GM11168 (cell line): ENCODE data around the gene FAM9A.
"Not testable (repeated sequence)": the region's sequence is repeated elsewhere in the genome, so short reads cannot be mapped to it uniquely, and the experiment has no call there.

Experiments used
- in situ Hi-C: fragments of 300-500 bp; cut with MboI; formaldehyde crosslinking; loops from one replicate; pipeline ENCODE4 v1.12.0; 2022; ENCODE audit warnings: low sequenced_read_pairs; ENCODE audit not compliant: unreplicated experiment

Gene FAM9A

GRCh38 chrX:8805974-8806373 is 4.8 kb upstream of the FAM9A start:
- in situ Hi-C loops = no loop called here

- in situ Hi-C loops = no loop called here
These were observed 3.9 kb upstream of the FAM9A start for GRCh38 chrX:8805046-8805445.

- in situ Hi-C loops = no loop called here
These were observed 2.1 kb upstream of the FAM9A start for GRCh38 chrX:8803326-8803725.

- in situ Hi-C loops = not testable (repeated sequence)
These were observed 832 bp downstream of the FAM9A start for GRCh38 chrX:8800351-8800750.

- in situ Hi-C loops = not testable (repeated sequence)
These were observed 1.9 kb downstream of the FAM9A start for GRCh38 chrX:8799281-8799680.

GRCh38 chrX:8798702-8799101 is 2.5 kb downstream of the FAM9A start:
- in situ Hi-C loops = not testable (repeated sequence)

GRCh38 chrX:8787119-8787518 is 14.1 kb downstream of the FAM9A start:
- in situ Hi-C loops = not testable (repeated sequence)

GRCh38 chrX:8784162-8784561 is 17.0 kb downstream of the FAM9A start:
- in situ Hi-C loops = no loop called here

- in situ Hi-C loops = no loop called here
These were observed 17.5 kb downstream of the FAM9A start for GRCh38 chrX:8783714-8784098.

GRCh38 chrX:8783097-8783713 is 18.0 kb downstream of the FAM9A start:
- in situ Hi-C loops = no loop called here

- in situ Hi-C loops = no loop called here
These were observed 18.6 kb downstream of the FAM9A start for GRCh38 chrX:8782595-8782994.

- in situ Hi-C loops = not testable (repeated sequence)
These were observed 19.3 kb downstream of the FAM9A start for GRCh38 chrX:8781921-8782320.

- in situ Hi-C loops = no loop called here
These were observed 28.1 kb downstream of the FAM9A start for GRCh38 chrX:8773117-8773516.

- in situ Hi-C loops = no loop called here
These were observed 41.2 kb downstream of the FAM9A start for GRCh38 chrX:8760021-8760420.

- in situ Hi-C loops = not testable (repeated sequence)
These were observed 42.5 kb downstream of the FAM9A start for GRCh38 chrX:8758706-8759105.

- in situ Hi-C loops = not testable (repeated sequence)
These were observed 43.4 kb downstream of the FAM9A start for GRCh38 chrX:8757609-8758389.

- in situ Hi-C loops = no loop called here
These were observed 45.4 kb downstream of the FAM9A start for GRCh38 chrX:8755813-8756212.

GRCh38 chrX:8755116-8755515 is 46.1 kb downstream of the FAM9A start:
- in situ Hi-C loops = no loop called here

GRCh38 chrX:8749697-8750096 is 51.5 kb downstream of the FAM9A start:
- in situ Hi-C loops = loop anchor here (25.0 kb wide), 1 partner anchor 762 kb away; no protein-coding TSS in a partner anchor

GRCh38 chrX:8748855-8749254 is 52.3 kb downstream of the FAM9A start:
- in situ Hi-C loops = loop anchor here (25.0 kb wide), 1 partner anchor 762 kb away; no protein-coding TSS in a partner anchor

- in situ Hi-C loops = loop anchor here (25.0 kb wide), 1 partner anchor 756 kb away; no protein-coding TSS in a partner anchor
These were observed 58.0 kb downstream of the FAM9A start for GRCh38 chrX:8743126-8743732.
